Neural progenitor cell (in vitro differentiated cells): Measurements from ENCODE around the gene PEX10.

ENCODE experiments used
- EZH2 ChIP-seq: fragments of 200-600 bp; sonication (generic); IDR thresholded peaks from 2 replicates; pipeline ENCODE4 v1.6.1; 2017; ENCODE audit warnings: antibody characterized with exemption, mild to moderate bottlenecking, moderate library complexity
- TF ChIP-seq, protein P1 (sequence below): fragments of 200-600 bp; sonication (generic); IDR thresholded peaks from 2 replicates; pipeline ENCODE4 v1.5.1; 2017; ENCODE audit warnings: antibody characterized with exemption, mild to moderate bottlenecking

- TF ChIP-seq, protein P1, sequence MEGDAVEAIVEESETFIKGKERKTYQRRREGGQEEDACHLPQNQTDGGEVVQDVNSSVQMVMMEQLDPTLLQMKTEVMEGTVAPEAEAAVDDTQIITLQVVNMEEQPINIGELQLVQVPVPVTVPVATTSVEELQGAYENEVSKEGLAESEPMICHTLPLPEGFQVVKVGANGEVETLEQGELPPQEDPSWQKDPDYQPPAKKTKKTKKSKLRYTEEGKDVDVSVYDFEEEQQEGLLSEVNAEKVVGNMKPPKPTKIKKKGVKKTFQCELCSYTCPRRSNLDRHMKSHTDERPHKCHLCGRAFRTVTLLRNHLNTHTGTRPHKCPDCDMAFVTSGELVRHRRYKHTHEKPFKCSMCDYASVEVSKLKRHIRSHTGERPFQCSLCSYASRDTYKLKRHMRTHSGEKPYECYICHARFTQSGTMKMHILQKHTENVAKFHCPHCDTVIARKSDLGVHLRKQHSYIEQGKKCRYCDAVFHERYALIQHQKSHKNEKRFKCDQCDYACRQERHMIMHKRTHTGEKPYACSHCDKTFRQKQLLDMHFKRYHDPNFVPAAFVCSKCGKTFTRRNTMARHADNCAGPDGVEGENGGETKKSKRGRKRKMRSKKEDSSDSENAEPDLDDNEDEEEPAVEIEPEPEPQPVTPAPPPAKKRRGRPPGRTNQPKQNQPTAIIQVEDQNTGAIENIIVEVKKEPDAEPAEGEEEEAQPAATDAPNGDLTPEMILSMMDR: no peak
- TF ChIP-seq EZH2: no peak
Observed at GRCh38 chr1:2433196-2433595, 20.8 kb upstream of the PEX10 start.
